OCI-LY7 (cell line): ENCODE measurements around the gene PGBD2. TPM values are rescaled to one million over a fixed set of nuclear protein-coding genes. Genes with fewer than 3 reads are reported as not detected.

ENCODE experiments used
- BruUV-seq: library from RNA; stranded (reverse); fragments of 400-500 nt; replicated peaks from 2 replicates; lab custom pipeline; 2021; lab: Mats Ljungman, UMichigan
- CTCF ChIA-PET: fragments of 300-600 bp; sonication (Branson Sonifier 250); formaldehyde crosslinking; loops from one replicate; lab custom pipeline; 2022; ENCODE audit warnings: antibody characterized with exemption; ENCODE audit not compliant: unreplicated experiment; lab: Charles Lee
- POLR2A ChIA-PET: fragments of 300-600 bp; sonication (Branson Sonifier 250); formaldehyde crosslinking; loops from one replicate; lab custom pipeline; 2022; ENCODE audit warnings: antibody characterized with exemption; lab: Charles Lee
- DNase-seq: peaks from one replicate; pipeline ENCODE4 v3.0.0-alpha.2; 2015; ENCODE audit warnings: low spot score
- H2AFZ ChIP-seq: fragments of 200-600 bp; sonication (generic), shearing (Covaris generic); 2 replicates; pipeline ENCODE4 v1.6.1; 2014; ENCODE audit warnings: mild to moderate bottlenecking, antibody characterized with exemption, low read length, moderate library complexity
- H3K27ac ChIP-seq: fragments of 200-600 bp; sonication (generic); 2 replicates; pipeline ENCODE4 v1.5.1; 2014; ENCODE audit warnings: mixed run types, low read depth, mild to moderate bottlenecking, moderate library complexity, low read length, inconsistent platforms; ENCODE audit not compliant: poor library complexity, severe bottlenecking
- H3K36me3 ChIP-seq: fragments of 200-600 bp; sonication (generic); 2 replicates; pipeline ENCODE4 v1.6.1; 2014; ENCODE audit warnings: mild to moderate bottlenecking, antibody characterized with exemption, low read length, moderate library complexity, mixed read lengths; ENCODE audit not compliant: insufficient read depth
- H3K4me1 ChIP-seq: fragments of 200-600 bp; sonication (generic); 2 replicates; pipeline ENCODE4 v1.5.1; 2014; ENCODE audit warnings: mild to moderate bottlenecking, low read length; ENCODE audit not compliant: insufficient read depth, poor library complexity, severe bottlenecking
- H3K4me2 ChIP-seq: fragments of 200-600 bp; sonication (generic); 2 replicates; pipeline ENCODE4 v1.6.1; 2014; ENCODE audit warnings: mild to moderate bottlenecking, low read length
- H3K4me3 ChIP-seq: fragments of 200-600 bp; sonication (generic); 2 replicates; pipeline ENCODE4 v1.5.1; 2014; ENCODE audit warnings: mild to moderate bottlenecking, low read depth, low read length; ENCODE audit not compliant: poor library complexity, severe bottlenecking
- H3K79me2 ChIP-seq: fragments of 200-600 bp; sonication (generic); 2 replicates; pipeline ENCODE4 v1.6.1; 2016; ENCODE audit warnings: low read depth, mild to moderate bottlenecking, low read length, moderate library complexity, mixed read lengths; ENCODE audit not compliant: insufficient read depth
- H3K9me2 ChIP-seq: fragments of 200-600 bp; sonication (generic); 2 replicates; pipeline ENCODE4 v1.6.1; 2016; ENCODE audit warnings: mild to moderate bottlenecking, low read length, mixed read lengths; ENCODE audit not compliant: insufficient read depth
- H3K9me3 ChIP-seq: fragments of 200-600 bp; sonication (generic); 2 replicates; pipeline ENCODE4 v1.6.1; 2014; ENCODE audit warnings: mild to moderate bottlenecking, mixed run types, low read length, mixed read lengths
- H4K20me1 ChIP-seq: fragments of 200-600 bp; sonication (generic); 2 replicates; pipeline ENCODE4 v1.6.1; 2014; ENCODE audit warnings: mild to moderate bottlenecking, antibody characterized with exemption, low read length, moderate library complexity, mixed read lengths; ENCODE audit not compliant: insufficient read depth
- EZH2phosphoT487 ChIP-seq: fragments of 200-600 bp; sonication (generic); IDR thresholded peaks from 2 replicates; pipeline ENCODE4 v1.6.1; 2018; ENCODE audit warnings: low read depth, borderline replicate concordance, mild to moderate bottlenecking, mixed run types, antibody characterized with exemption, low read length, moderate library complexity, mixed read lengths
- intact Hi-C: fragments of 100-400 bp; cut with micrococcal nuclease; formaldehyde crosslinking; loops from one replicate; pipeline ENCODE4 v1.10.0; 2022; ENCODE audit not compliant: unreplicated experiment
- total RNA-seq, 2 experiments: library from RNA; depleted of rRNA in 1 of 2; stranded (reverse); fragments of >200 nt in 1 of 2; shearing (Covaris generic) in 1 of 2; gene quantifications; 2 replicates each; pipeline ENCODE4 v1.2.3, GENCODE V29; 2014 to 2022
- TF ChIP-seq, protein P1 (sequence below): fragments of 200-600 bp; sonication (generic); conservative IDR thresholded peaks from 2 replicates; pipeline ENCODE4 v1.5.1; 2014; ENCODE audit warnings: mild to moderate bottlenecking, antibody characterized with exemption, low read length, moderate library complexity, mixed read lengths

Gene PGBD2
- total RNA-seq, 2 experiments from 2014 or later: 7.5 to 9.2 TPM

DNA sequence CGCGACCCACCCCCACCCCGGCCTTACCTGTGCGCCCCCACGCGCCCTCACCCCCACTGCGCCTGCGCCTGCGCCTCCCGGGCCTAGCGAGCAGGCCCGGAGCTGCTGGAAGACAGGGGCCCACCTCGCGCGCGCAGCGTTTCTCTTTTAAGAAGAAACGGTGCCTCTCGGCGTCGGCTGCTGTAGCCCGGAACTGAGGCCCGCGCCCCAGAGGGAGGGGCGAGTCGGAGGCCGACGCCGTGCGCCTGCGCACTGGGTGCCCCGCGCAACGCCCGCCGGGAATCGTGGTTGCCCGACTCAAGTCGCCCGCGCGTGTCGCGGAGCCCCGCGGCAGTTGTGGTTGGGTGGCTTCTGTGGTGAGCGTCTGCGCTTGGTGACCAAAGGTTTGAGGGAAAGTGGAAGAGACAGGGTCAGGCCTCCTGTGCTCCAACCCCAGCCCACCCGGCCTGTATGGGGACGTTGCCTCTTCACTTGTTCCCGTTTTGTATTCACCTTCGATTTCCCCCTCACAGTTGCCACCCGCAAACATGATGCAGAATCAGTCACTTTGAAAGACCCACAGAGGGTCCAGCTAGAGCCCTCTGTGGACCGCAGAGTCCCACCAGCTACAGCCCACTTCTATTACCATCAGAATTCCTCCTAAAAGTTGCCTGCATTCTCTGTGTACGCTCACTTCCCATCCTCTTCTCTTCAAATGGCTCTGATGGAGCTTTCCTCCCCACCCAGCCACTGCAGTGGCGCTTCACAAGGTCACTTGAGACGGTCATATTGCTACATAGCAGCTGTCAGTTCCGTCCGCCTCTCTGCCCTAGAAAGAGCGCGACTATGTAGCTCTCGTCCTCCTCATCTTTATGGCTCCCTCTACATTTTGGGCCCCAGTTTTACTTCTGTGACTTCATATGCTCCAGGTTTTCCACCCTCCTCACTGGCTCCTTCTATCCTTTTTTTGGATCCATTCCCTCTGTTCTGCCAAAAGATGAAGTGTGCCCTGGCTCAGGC is 46.8 kb upstream of the PGBD2 start, which contains the start of gene ZNF692:
Gene ZNF692, minus strand, starts transcription at position 195 of the 999 bp plus-strand sequence. CDS start 776 bp downstream, outside the sequence.
- POLR2A ChIA-PET: interaction anchor here (1.0 to 4.2 kb wide), 11 partner anchors 10 to 47 kb away, joined by 3 to 31 read pairs (median 8); partner anchors contain the start of genes PGBD2, SH3BP5L and ZNF672
- BruUV-seq: TSS peak; percentile 88

GRCh38 chr1:248860007-248860406 is 46.0 kb upstream of the PGBD2 start:
- no peak overlapping the region; the same call in 1 of the 2 replicates for H2AFZ ChIP-seq
- H4K20me1 ChIP-seq: no peaks in the 10 kb centered on the region
- DNase-seq: no peak
- no peaks in the 10 kb centered on the region for H3K9me2 ChIP-seq
- peaks cover 39% of the 10 kb centered on the region for H3K4me1 ChIP-seq
- POLR2A ChIA-PET: interaction anchor here (0.6 to 4.2 kb wide), 10 partner anchors 11 to 1796 kb away, joined by 3 to 31 read pairs (median 8); partner anchors contain the start of genes PGBD2, SH3BP5L and ZNF672
- peaks cover 16% of the 10 kb centered on the region for H3K36me3 ChIP-seq
- CTCF ChIA-PET: interaction anchor here (2.1 to 2.4 kb wide), 2 partner anchors 14 to 21 kb away, joined by 8 to 18 read pairs; no protein-coding TSS in a partner anchor
- intact Hi-C loops: no loop called here
- no peak overlapping the region for H3K27ac ChIP-seq
- H3K4me2 ChIP-seq: peak overlapping the region; percentile 77
- peaks cover 11% of the 10 kb centered on the region; the same call in 1 of the 2 replicates for H3K79me2 ChIP-seq
- BruUV-seq: no TSS peak
- no peaks in the 10 kb centered on the region for H3K9me3 ChIP-seq
- TF ChIP-seq, protein P1, sequence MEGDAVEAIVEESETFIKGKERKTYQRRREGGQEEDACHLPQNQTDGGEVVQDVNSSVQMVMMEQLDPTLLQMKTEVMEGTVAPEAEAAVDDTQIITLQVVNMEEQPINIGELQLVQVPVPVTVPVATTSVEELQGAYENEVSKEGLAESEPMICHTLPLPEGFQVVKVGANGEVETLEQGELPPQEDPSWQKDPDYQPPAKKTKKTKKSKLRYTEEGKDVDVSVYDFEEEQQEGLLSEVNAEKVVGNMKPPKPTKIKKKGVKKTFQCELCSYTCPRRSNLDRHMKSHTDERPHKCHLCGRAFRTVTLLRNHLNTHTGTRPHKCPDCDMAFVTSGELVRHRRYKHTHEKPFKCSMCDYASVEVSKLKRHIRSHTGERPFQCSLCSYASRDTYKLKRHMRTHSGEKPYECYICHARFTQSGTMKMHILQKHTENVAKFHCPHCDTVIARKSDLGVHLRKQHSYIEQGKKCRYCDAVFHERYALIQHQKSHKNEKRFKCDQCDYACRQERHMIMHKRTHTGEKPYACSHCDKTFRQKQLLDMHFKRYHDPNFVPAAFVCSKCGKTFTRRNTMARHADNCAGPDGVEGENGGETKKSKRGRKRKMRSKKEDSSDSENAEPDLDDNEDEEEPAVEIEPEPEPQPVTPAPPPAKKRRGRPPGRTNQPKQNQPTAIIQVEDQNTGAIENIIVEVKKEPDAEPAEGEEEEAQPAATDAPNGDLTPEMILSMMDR: no peak
- no peak for TF ChIP-seq EZH2phosphoT487
- peak overlapping the region; percentile 79 for H3K4me3 ChIP-seq

More for the DNA sequence above, 46.8 kb upstream of the PGBD2 start, which contains the start of gene ZNF692:
- H3K4me3 ChIP-seq: peak within 1 kb of the TSS; percentile 79
- H3K4me2 ChIP-seq: peak within 1 kb of the TSS; percentile 99
- H3K79me2 ChIP-seq: peaks cover 11% of the 10 kb centered on the region; the same call in 1 of the 2 replicates
- peaks cover 24% of the 10 kb centered on the region for H3K36me3 ChIP-seq
- intact Hi-C loops: loop anchor here (1.0 kb wide), 4 partner anchors 14 to 47 kb away; partner anchors contain the start of genes PGBD2 and ZNF672
- H2AFZ ChIP-seq: peak within 1 kb of the TSS; percentile 79
- peak; percentile 99 for DNase-seq
- no peaks in the 10 kb centered on the region for H3K9me3 ChIP-seq
- CTCF ChIA-PET: interaction anchor here (0.5 to 2.4 kb wide), 8 partner anchors 15 to 61 kb away, joined by 3 to 18 read pairs (median 4); partner anchors contain the start of genes SH3BP5L and ZNF672
- peak within 1 kb of the TSS; percentile 72 for H3K27ac ChIP-seq
- no peak for TF ChIP-seq EZH2phosphoT487
- TF ChIP-seq, protein P1: no peak
- no peaks in the 10 kb centered on the region for H4K20me1 ChIP-seq
- H3K4me1 ChIP-seq: peaks cover 39% of the 10 kb centered on the region
- H3K9me2 ChIP-seq: no peaks in the 10 kb centered on the region
